GM19238 (cell line): Measurements from ENCODE around the gene PDE6A.

ENCODE experiments used
- DNase-seq: peaks from one replicate; pipeline ENCODE4 v3.0.0; 2011; ENCODE audit warnings: low spot score; ENCODE audit not compliant: insufficient read length

The PDE6A gene

DNA sequence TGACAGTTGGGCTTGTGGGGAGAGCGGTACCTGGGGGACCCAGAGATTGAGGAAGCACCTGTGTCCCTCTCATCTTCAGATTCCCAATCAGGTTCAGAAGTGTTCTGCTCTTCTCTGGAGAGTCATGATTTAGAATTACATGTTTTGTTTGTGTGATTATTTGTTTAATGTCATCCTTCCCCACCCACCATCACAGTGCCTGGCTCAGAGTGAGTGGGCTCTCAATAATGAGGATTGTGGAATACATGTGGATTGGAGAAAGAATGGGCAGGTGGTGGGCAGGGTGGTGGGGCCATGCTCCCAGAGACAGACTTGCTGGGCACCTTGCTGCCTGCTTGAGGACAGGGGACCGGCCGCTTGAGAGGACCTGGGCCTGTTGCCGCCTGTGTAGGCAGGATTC is 126.5 kb downstream of the PDE6A start:
- no peak for DNase-seq

DNA sequence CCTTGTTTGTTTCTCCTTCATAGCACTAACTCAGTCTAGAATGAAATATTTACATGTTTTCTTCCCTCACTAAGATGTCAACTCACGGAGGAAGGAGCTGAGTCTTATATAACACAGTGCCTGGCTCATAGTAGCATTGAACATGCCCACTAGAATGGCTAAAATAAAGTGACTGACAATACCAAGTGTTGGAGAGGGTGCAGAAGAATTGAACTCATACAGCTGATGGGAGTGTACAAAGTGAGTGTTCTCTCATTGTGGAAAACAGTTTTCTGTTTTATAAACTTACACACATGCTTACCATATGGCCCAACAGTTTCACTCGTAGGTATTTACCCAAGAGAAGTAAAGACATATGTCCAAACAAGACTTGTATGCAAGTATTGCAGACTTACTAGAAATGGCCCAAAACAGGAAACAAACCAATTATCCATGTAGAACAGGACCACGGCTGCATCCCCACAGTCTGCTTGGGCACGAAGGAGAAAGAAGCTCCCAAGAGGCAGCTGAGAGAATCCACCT is 127.0 kb downstream of the PDE6A start:
- no peak for DNase-seq

DNA sequence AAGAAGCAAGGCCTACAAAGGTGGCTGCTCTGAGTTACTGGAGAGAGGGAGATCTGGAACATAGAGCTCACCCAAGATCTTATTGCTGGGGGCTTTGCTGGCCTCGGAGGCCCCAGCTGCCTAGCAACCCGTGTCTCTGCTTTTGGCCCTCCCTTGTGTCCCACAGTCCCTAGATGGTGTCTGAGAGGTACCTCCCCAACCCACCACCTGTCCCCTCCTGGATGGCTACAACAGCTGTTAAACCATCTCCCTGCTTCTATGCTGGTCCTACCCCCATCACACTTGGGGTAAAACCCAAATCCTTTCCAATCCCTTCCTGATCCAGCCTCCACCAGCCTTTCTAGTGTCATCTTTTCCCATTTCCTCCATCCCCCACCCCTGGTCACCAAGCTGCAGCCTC is 127.9 kb downstream of the PDE6A start:
- DNase-seq, result no peak

DNA sequence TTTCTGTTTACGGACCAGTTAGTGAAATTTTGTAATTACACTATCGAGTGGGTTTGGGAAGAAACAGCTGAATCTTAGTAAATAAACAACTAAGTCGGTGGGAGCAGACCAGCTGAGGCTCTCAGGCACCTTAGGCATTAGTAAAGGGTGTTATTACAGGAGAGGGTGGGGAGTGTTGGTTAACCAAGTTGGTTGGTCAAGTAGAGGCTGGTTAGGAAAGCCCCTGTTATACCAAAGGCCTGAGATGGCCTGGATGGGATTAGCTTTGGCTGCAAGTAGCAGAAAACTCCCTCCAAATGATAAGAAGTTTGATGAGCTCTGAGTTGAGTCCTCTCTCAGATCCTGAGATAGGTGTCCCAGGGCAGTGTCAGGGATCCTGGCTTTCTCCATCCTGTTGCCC is 133.1 kb downstream of the PDE6A start:
- no peak for DNase-seq

DNA sequence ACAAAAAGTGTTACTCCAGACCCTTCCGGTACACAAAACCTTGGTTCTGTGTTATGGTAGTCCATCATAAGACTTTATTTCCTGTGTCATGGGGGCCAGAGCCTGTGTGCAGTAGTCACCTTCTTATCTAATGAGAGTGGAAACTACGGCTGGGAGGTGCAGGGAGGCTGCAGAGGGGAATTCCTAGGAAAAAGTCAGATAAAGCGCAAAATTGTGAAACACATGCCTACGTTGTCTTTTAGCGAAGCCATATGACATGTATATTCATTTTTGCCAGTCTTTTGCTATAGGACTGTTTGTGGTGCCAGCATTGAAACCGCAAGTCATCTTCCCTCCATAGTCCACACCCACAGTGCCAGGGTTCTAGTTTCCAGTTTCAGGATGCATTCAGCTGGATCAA is 133.7 kb downstream of the PDE6A start:
- no peak for DNase-seq

DNA sequence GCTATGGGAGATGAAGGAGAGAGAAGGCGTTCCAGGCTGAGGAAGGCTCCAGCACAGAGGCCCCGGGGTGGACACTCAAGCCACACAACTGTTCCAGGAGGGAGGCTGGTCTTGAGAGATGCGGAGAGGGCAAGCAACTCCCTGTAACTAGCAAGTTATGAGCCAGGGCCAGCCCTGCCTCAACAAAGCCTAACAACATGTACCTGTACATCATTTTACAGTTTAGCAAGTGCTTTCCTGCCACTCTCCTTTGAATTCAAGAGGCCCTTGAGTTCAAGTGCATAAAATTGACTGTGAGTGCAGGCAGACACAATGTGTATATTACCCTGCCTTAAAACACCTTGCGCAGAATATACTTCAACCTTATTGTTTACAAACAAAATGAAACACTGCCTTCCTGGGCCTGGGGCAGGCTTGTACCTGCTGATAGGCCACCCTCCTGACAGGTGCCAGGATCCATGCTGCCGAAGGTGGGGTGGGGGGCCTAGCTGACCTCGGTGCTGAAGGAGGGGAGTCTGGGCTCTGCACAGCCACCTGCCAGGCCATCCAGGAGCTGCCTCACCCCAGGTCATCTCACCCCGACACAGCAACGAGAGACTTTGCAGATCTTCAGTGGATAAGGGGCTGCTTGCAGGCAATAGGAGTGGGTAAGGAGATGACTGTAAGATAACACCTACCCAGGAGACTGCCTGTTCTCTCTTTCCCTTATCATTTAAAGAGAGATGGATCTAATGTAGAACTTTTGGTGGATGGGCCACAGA is 134.5 kb downstream of the PDE6A start:
- no peak for DNase-seq

DNA sequence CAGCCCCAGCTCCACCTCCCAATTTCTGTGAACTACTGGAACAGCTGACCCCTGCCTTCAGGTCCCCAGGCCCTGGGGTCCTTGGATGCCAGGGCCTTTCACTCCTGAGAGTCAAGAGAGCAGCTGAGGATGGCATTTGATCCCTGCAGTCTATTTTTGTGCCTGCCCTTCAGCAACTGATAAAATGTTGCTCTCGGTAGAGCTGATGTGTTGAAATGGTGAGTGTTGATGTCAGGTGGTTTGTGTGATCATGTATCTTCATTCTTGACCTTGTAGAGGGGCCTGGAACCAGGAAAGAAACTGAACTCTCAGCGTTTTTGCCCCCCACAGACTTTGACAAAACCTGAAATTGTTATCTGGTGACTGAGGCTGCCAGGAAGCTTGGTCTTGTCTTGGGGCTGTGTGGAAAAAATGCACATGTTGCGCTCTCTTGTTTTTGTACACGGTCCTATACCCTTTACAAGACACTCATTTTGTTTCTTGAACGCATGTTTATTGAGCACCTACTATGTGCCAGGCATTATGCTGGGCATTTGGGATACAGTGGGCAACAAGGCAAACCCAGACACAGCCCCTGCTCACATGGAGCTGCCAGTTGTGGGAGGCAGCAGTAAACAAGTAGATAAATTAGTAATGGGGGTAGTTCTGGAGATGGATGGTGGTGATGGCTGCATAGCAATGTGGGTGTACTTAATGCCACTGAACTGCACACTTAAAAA is 136.2 kb downstream of the PDE6A start:
- no peak for DNase-seq
